Neuronal stem cell (in vitro differentiated cells): ENCODE data around the gene FBF1.
"Not testable (repeated sequence)": the region's sequence is repeated elsewhere in the genome, so short reads cannot be mapped to it uniquely, and the experiment has no call there.

Experiments
- DNase-seq: peaks from one replicate; pipeline ENCODE4 v3.0.0-alpha.2; 2013; ENCODE audit warnings: low spot score
- H2AFZ ChIP-seq: one replicate; pipeline ENCODE4 v1.6.1; 2013; ENCODE audit warnings: mild to moderate bottlenecking, low read length, inconsistent platforms
- H2AK5ac ChIP-seq: 2 replicates; pipeline ENCODE4 v1.6.1; 2013; ENCODE audit warnings: low read depth, mild to moderate bottlenecking, inconsistent platforms, low read length, moderate library complexity, mixed read lengths
- H2BK120ac ChIP-seq: 2 replicates; pipeline ENCODE4 v1.6.1; 2013; ENCODE audit warnings: low read depth, mild to moderate bottlenecking, inconsistent platforms, low read length, moderate library complexity, mixed read lengths
- H2BK12ac ChIP-seq: one replicate; pipeline ENCODE4 v1.6.1; 2013; ENCODE audit warnings: low read length, inconsistent platforms
- H2BK15ac ChIP-seq: 2 replicates; pipeline ENCODE4 v1.6.1; 2013; ENCODE audit warnings: mild to moderate bottlenecking, low read length, inconsistent platforms, mixed read lengths
- H2BK5ac ChIP-seq: one replicate; pipeline ENCODE4 v1.6.1; 2013; ENCODE audit warnings: inconsistent platforms, mild to moderate bottlenecking, low read length, moderate library complexity
- H3K14ac ChIP-seq: one replicate; pipeline ENCODE4 v1.6.1; 2013; ENCODE audit warnings: low read length, inconsistent platforms
- H3K18ac ChIP-seq: 2 replicates; pipeline ENCODE4 v1.6.1; 2013; ENCODE audit warnings: low read length, inconsistent platforms
- H3K23ac ChIP-seq: 2 replicates; pipeline ENCODE4 v1.6.1; 2013; ENCODE audit warnings: low read depth, mild to moderate bottlenecking, mixed read lengths, low read length, inconsistent platforms; ENCODE audit not compliant: poor library complexity
- H3K27ac ChIP-seq: replicated peaks from 3 replicates; pipeline ENCODE4 v1.5.1; 2013; ENCODE audit warnings: low read length, inconsistent platforms
- H3K27me3 ChIP-seq, 3 experiments: 2 replicates each; pipeline ENCODE4 v1.6.1; 2013; ENCODE audit warnings: low read length in 3 of 3, mild to moderate bottlenecking in 2 of 3, inconsistent platforms in 1 of 3, low read depth in 1 of 3, mixed read lengths in 1 of 3, moderate library complexity in 1 of 3; ENCODE audit not compliant: control insufficient read depth in 3 of 3, insufficient read depth in 3 of 3
- H3K36me3 ChIP-seq, 2 donors: replicated peaks in 1 of 2; 2 replicates each; pipeline ENCODE4 v1.6.1; 2013; ENCODE audit warnings: low read length in 2 of 2; ENCODE audit not compliant: control insufficient read depth in 2 of 2, insufficient read depth in 2 of 2
- H3K4ac ChIP-seq: 2 replicates; pipeline ENCODE4 v1.6.1; 2013; ENCODE audit warnings: inconsistent platforms, mild to moderate bottlenecking, low read length, moderate library complexity
- H3K4me1 ChIP-seq, 2 donors: 1 replicate in 1 of 2; 2 replicates in 1 of 2; pipeline ENCODE4 v1.6.1; 2013; ENCODE audit warnings: low read length in 2 of 2, low read depth in 1 of 2; ENCODE audit not compliant: control insufficient read depth in 2 of 2, insufficient read depth in 1 of 2
- H3K4me2 ChIP-seq: one replicate; pipeline ENCODE4 v1.6.1; 2013; ENCODE audit warnings: mild to moderate bottlenecking, low read length, inconsistent platforms; ENCODE audit not compliant: insufficient read depth, poor library complexity, severe bottlenecking
- H3K4me3 ChIP-seq, 2 donors: 2 replicates each; pipeline ENCODE4 v1.5.1; 2013; ENCODE audit warnings: low read length in 2 of 2, mild to moderate bottlenecking in 2 of 2, inconsistent platforms in 1 of 2, moderate library complexity in 1 of 2
- H3K79me1 ChIP-seq: one replicate; pipeline ENCODE4 v1.6.1; 2013; ENCODE audit warnings: low read depth, mild to moderate bottlenecking, inconsistent platforms, low read length, moderate library complexity
- H3K9ac ChIP-seq: one replicate; pipeline ENCODE4 v1.6.1; 2013; ENCODE audit warnings: mild to moderate bottlenecking, low read depth, low read length, inconsistent platforms; ENCODE audit not compliant: poor library complexity
- H3K9me3 ChIP-seq, 2 donors: replicated peaks in 1 of 2; 2 replicates each; pipeline versions ENCODE3 to v1.6.1; 2013; ENCODE audit warnings: low read length in 2 of 2, mild to moderate bottlenecking in 2 of 2, inconsistent platforms in 1 of 2, low read depth in 1 of 2, mixed read lengths in 1 of 2, moderate library complexity in 1 of 2; ENCODE audit not compliant: control insufficient read depth in 2 of 2, insufficient read depth in 1 of 2
- H4K8ac ChIP-seq: one replicate; pipeline ENCODE4 v1.6.1; 2013; ENCODE audit warnings: low read depth, mild to moderate bottlenecking, inconsistent platforms, low read length, moderate library complexity
- H4K91ac ChIP-seq: one replicate; pipeline ENCODE4 v1.6.1; 2013; ENCODE audit warnings: low read length, low read depth, mild to moderate bottlenecking, inconsistent platforms; ENCODE audit not compliant: poor library complexity
- WGBS, 2 donors: extraction: QIAGEN DNeasy Blood & Tissue Kit; methylation state at CpG; one replicate each; pipeline ENCODE4 v1.1.7; 2013; ENCODE audit warnings: missing lambda C conversion rate in 2 of 2, mixed read lengths in 1 of 2; ENCODE audit not compliant: insufficient read length in 2 of 2, insufficient replicate concordance in 1 of 2; ENCODE audit errors: extremely low coverage in 2 of 2; 5-methylcytosine and 5-hydroxymethylcytosine counted together

FBF1 gene

GRCh38 chr17:75864887-75865286 is 76.0 kb downstream of the FBF1 start:
- H2AK5ac ChIP-seq: peak overlapping the region; percentile 35
- H3K4me2 ChIP-seq, H2BK120ac ChIP-seq, DNase-seq, H3K9me3 ChIP-seq, H3K23ac ChIP-seq, H2BK5ac ChIP-seq, H4K91ac ChIP-seq, H3K4me3 ChIP-seq, H3K36me3 ChIP-seq, H3K9ac ChIP-seq, H3K27ac ChIP-seq, H2BK15ac ChIP-seq, H3K79me1 ChIP-seq, H2BK12ac ChIP-seq, H3K4ac ChIP-seq, H3K27me3 ChIP-seq, H4K8ac ChIP-seq, H3K18ac ChIP-seq, H3K14ac ChIP-seq: not testable (repeated sequence)
- WGBS, 2 donors: no CpG with 5 or more reads among the region's 4 CpGs
- peaks cover 7 to 20% of the 10 kb centered on the region in 2 donors for H3K4me1 ChIP-seq
- peak overlapping the region; percentile 73 for H2AFZ ChIP-seq

GRCh38 chr17:75864448-75864871 is 76.4 kb downstream of the FBF1 start:
- Histone ChIP-seq H3K9ac (no peak overlapping the region), H3K27ac (no peak overlapping the region), H2BK15ac (no peak overlapping the region), H2BK12ac (no peak overlapping the region), H3K18ac (no peak overlapping the region), H3K14ac (no peak overlapping the region), H3K9me3 (peaks cover 0 to 2% of the 10 kb centered on the region in 2 donors), H3K23ac (no peak overlapping the region), H2BK120ac (no peak overlapping the region), H2AFZ (peak overlapping the region; percentile 73), H3K79me1 (no peaks in the 10 kb centered on the region), H3K4ac (no peak overlapping the region), H3K27me3 (no peaks in the 10 kb centered on the region), H4K8ac (no peak overlapping the region), H3K36me3 (no peaks in the 10 kb centered on the region), H3K4me1 (peaks cover 5 to 17% of the 10 kb centered on the region in 2 donors), H4K91ac (no peak overlapping the region), H2AK5ac (no peak overlapping the region), H3K4me3 (no peak overlapping the region), H3K4me2 (no peak overlapping the region), H2BK5ac (no peak overlapping the region)
- WGBS, 2 donors: no CpG with 5 or more reads among the region's 8 CpGs
- no peak for DNase-seq

DNA sequence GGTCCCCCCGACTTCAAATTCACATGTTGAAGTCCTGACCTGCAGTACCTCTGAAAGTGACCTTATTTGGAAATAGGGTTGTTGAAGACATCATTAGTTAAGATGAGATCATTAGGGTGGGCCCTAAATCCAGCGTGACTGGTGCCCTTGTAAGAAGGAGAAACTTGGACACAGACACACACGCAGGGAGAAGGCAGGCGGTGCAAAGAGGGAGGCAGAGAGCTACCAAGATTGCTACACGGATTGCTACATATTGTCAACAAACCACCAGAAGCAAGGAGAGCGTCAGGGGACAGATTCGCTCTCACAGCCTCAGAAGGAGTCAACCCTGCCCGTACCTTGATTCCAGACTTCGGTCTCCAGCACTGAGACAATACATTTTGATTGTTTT is 78.9 kb downstream of the FBF1 start:
- no peak overlapping the region for H3K4ac ChIP-seq
- H2BK5ac ChIP-seq: no peak overlapping the region
- DNase-seq: no peak
- H3K9ac ChIP-seq: no peak overlapping the region
- peak overlapping the region in 1 of 2 donors; percentile 60 for H3K4me3 ChIP-seq
- H3K18ac ChIP-seq: no peak overlapping the region
- H3K4me1 ChIP-seq: peaks cover 5 to 13% of the 10 kb centered on the region in 2 donors
- no peak overlapping the region for H2BK120ac ChIP-seq
- no peaks in the 10 kb centered on the region for H3K27me3 ChIP-seq
- no peak overlapping the region for H3K14ac ChIP-seq
- no peaks in the 10 kb centered on the region for H3K36me3 ChIP-seq
- H2BK15ac ChIP-seq: no peak overlapping the region
- H3K23ac ChIP-seq: no peak overlapping the region
- H3K27ac ChIP-seq: no peak overlapping the region
- H2AFZ ChIP-seq: no peak overlapping the region
- no peak overlapping the region for H4K8ac ChIP-seq
- H3K79me1 ChIP-seq: no peaks in the 10 kb centered on the region
- no peak overlapping the region for H2AK5ac ChIP-seq
- H2BK12ac ChIP-seq: no peak overlapping the region
- H4K91ac ChIP-seq: no peak overlapping the region
- WGBS, 2 donors: no CpG with 5 or more reads among the region's 9 CpGs
- H3K9me3 ChIP-seq: peaks cover 0 to 2% of the 10 kb centered on the region in 2 donors
- H3K4me2 ChIP-seq: peak overlapping the region; percentile 2
